ENCODE results near the gene POLE3.

DNA sequence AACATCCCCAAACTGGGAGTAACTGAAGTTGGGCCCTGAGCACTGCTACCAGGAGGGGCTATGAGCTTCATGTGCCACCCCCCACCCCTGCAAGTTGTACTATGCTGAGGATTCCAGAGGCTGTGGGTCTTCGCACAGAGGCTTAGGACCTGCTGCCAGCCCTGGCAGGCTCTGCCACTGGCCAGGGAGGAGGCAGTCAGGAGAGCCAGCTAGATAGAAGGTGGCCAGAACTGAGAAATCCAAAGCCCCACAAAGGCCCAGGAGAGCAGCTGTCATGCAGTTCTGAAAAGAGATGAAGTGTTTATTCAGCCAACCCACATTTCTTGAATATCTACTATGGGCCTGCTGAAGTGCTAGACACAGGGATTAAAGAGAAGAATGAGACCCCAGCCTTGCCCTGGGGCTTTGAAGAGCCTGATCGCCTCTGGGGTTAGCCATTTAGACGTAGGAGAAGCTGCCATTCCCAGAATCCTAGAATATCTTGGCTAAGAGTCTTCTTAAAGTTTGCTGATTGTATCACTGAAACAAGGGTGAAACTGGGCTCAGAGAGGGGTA is 10.8 kb downstream of the POLE3 start:
- TF ChIP-seq, protein P1, sequence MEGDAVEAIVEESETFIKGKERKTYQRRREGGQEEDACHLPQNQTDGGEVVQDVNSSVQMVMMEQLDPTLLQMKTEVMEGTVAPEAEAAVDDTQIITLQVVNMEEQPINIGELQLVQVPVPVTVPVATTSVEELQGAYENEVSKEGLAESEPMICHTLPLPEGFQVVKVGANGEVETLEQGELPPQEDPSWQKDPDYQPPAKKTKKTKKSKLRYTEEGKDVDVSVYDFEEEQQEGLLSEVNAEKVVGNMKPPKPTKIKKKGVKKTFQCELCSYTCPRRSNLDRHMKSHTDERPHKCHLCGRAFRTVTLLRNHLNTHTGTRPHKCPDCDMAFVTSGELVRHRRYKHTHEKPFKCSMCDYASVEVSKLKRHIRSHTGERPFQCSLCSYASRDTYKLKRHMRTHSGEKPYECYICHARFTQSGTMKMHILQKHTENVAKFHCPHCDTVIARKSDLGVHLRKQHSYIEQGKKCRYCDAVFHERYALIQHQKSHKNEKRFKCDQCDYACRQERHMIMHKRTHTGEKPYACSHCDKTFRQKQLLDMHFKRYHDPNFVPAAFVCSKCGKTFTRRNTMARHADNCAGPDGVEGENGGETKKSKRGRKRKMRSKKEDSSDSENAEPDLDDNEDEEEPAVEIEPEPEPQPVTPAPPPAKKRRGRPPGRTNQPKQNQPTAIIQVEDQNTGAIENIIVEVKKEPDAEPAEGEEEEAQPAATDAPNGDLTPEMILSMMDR (IDR thresholded peaks at IDR 0.05; ENCODE audit: poor library complexity) = no peak
- no peak for TF ChIP-seq EZH2 (IDR thresholded peaks at IDR 0.05; ENCODE audit: borderline replicate concordance)
